AG09309 (cell line): ENCODE results near the gene UGT2A3.

Experiments used
- DNase-seq: peaks from one replicate; pipeline ENCODE4 v3.0.0-alpha.2; 2010; ENCODE audit warnings: low read depth
- H3K4me3 ChIP-seq: 2 replicates; pipeline ENCODE4 v1.5.1; 2011; ENCODE audit warnings: mild to moderate bottlenecking, low read depth, low read length, moderate library complexity; ENCODE audit not compliant: control insufficient read depth
- CTCF ChIP-seq: IDR thresholded peaks from 2 replicates; pipeline ENCODE4 v1.5.1; 2011; ENCODE audit warnings: mild to moderate bottlenecking, low read depth, low read length, inconsistent platforms; ENCODE audit not compliant: insufficient read depth, control insufficient read depth; ENCODE audit errors: missing control alignments

UGT2A3 gene

GRCh38 chr4:68905598-68905938 lies 46.0 kb downstream of the UGT2A3 start:
- no peak overlapping the region for H3K4me3 ChIP-seq
- no peak for TF ChIP-seq CTCF
- no peak for DNase-seq

GRCh38 chr4:68904786-68905185 lies 46.8 kb downstream of the UGT2A3 start:
- TF ChIP-seq CTCF: no peak
- no peak overlapping the region for H3K4me3 ChIP-seq
- no peak for DNase-seq

- DNase-seq: no peak
- TF ChIP-seq CTCF: no peak
- no peak overlapping the region for H3K4me3 ChIP-seq
Observed at GRCh38 chr4:68896749-68897148, 54.9 kb downstream of the UGT2A3 start.

GRCh38 chr4:68895561-68896198 lies 55.9 kb downstream of the UGT2A3 start:
- TF ChIP-seq CTCF: no peak
- no peak for DNase-seq
- H3K4me3 ChIP-seq: no peak overlapping the region

GRCh38 chr4:68892861-68893260 lies 58.7 kb downstream of the UGT2A3 start:
- TF ChIP-seq CTCF: no peak
- no peak for DNase-seq
- no peak overlapping the region for H3K4me3 ChIP-seq

- DNase-seq: no peak
- H3K4me3 ChIP-seq: no peak overlapping the region
- no peak for TF ChIP-seq CTCF
Observed at GRCh38 chr4:68891678-68892077, 59.9 kb downstream of the UGT2A3 start.

- H3K4me3 ChIP-seq: no peak overlapping the region
- DNase-seq: no peak
- TF ChIP-seq CTCF: no peak
Observed at GRCh38 chr4:68885545-68885944, 66.1 kb downstream of the UGT2A3 start.
